OCI-LY7 (cell line): ENCODE results near the gene SPOCK1. TPM values are rescaled to one million over a fixed set of nuclear protein-coding genes. Genes with fewer than 3 reads are reported as not detected.

Experiments
- BruUV-seq: library from RNA; stranded (reverse); fragments of 400-500 nt; replicated peaks from 2 replicates; lab custom pipeline; 2021; lab: Mats Ljungman, UMichigan
- CTCF ChIA-PET: fragments of 300-600 bp; sonication (Branson Sonifier 250); formaldehyde crosslinking; loops from one replicate; lab custom pipeline; 2022; ENCODE audit warnings: antibody characterized with exemption; ENCODE audit not compliant: unreplicated experiment; lab: Charles Lee
- POLR2A ChIA-PET: fragments of 300-600 bp; sonication (Branson Sonifier 250); formaldehyde crosslinking; loops from one replicate; lab custom pipeline; 2022; ENCODE audit warnings: antibody characterized with exemption; lab: Charles Lee
- DNase-seq: peaks from one replicate; pipeline ENCODE4 v3.0.0-alpha.2; 2015; ENCODE audit warnings: low spot score
- H2AFZ ChIP-seq: fragments of 200-600 bp; sonication (generic), shearing (Covaris generic); 2 replicates; pipeline ENCODE4 v1.6.1; 2014; ENCODE audit warnings: mild to moderate bottlenecking, antibody characterized with exemption, low read length, moderate library complexity
- H3K27ac ChIP-seq: fragments of 200-600 bp; sonication (generic); 2 replicates; pipeline ENCODE4 v1.5.1; 2014; ENCODE audit warnings: mixed run types, low read depth, mild to moderate bottlenecking, moderate library complexity, low read length, inconsistent platforms; ENCODE audit not compliant: poor library complexity, severe bottlenecking
- H3K36me3 ChIP-seq: fragments of 200-600 bp; sonication (generic); 2 replicates; pipeline ENCODE4 v1.6.1; 2014; ENCODE audit warnings: mild to moderate bottlenecking, antibody characterized with exemption, low read length, moderate library complexity, mixed read lengths; ENCODE audit not compliant: insufficient read depth
- H3K4me1 ChIP-seq: fragments of 200-600 bp; sonication (generic); 2 replicates; pipeline ENCODE4 v1.5.1; 2014; ENCODE audit warnings: mild to moderate bottlenecking, low read length; ENCODE audit not compliant: insufficient read depth, poor library complexity, severe bottlenecking
- H3K4me2 ChIP-seq: fragments of 200-600 bp; sonication (generic); 2 replicates; pipeline ENCODE4 v1.6.1; 2014; ENCODE audit warnings: mild to moderate bottlenecking, low read length
- H3K4me3 ChIP-seq: fragments of 200-600 bp; sonication (generic); 2 replicates; pipeline ENCODE4 v1.5.1; 2014; ENCODE audit warnings: mild to moderate bottlenecking, low read depth, low read length; ENCODE audit not compliant: poor library complexity, severe bottlenecking
- H3K79me2 ChIP-seq: fragments of 200-600 bp; sonication (generic); 2 replicates; pipeline ENCODE4 v1.6.1; 2016; ENCODE audit warnings: low read depth, mild to moderate bottlenecking, low read length, moderate library complexity, mixed read lengths; ENCODE audit not compliant: insufficient read depth
- H3K9me2 ChIP-seq: fragments of 200-600 bp; sonication (generic); 2 replicates; pipeline ENCODE4 v1.6.1; 2016; ENCODE audit warnings: mild to moderate bottlenecking, low read length, mixed read lengths; ENCODE audit not compliant: insufficient read depth
- H3K9me3 ChIP-seq: fragments of 200-600 bp; sonication (generic); 2 replicates; pipeline ENCODE4 v1.6.1; 2014; ENCODE audit warnings: mild to moderate bottlenecking, mixed run types, low read length, mixed read lengths
- H4K20me1 ChIP-seq: fragments of 200-600 bp; sonication (generic); 2 replicates; pipeline ENCODE4 v1.6.1; 2014; ENCODE audit warnings: mild to moderate bottlenecking, antibody characterized with exemption, low read length, moderate library complexity, mixed read lengths; ENCODE audit not compliant: insufficient read depth
- EZH2phosphoT487 ChIP-seq: fragments of 200-600 bp; sonication (generic); IDR thresholded peaks from 2 replicates; pipeline ENCODE4 v1.6.1; 2018; ENCODE audit warnings: low read depth, borderline replicate concordance, mild to moderate bottlenecking, mixed run types, antibody characterized with exemption, low read length, moderate library complexity, mixed read lengths
- intact Hi-C: fragments of 100-400 bp; cut with micrococcal nuclease; formaldehyde crosslinking; loops from one replicate; pipeline ENCODE4 v1.10.0; 2022; ENCODE audit not compliant: unreplicated experiment
- total RNA-seq, 2 experiments: library from RNA; depleted of rRNA in 1 of 2; stranded (reverse); fragments of >200 nt in 1 of 2; shearing (Covaris generic) in 1 of 2; gene quantifications; 2 replicates each; pipeline ENCODE4 v1.2.3, GENCODE V29; 2014 to 2022
- TF ChIP-seq, protein P1 (sequence below): fragments of 200-600 bp; sonication (generic); conservative IDR thresholded peaks from 2 replicates; pipeline ENCODE4 v1.5.1; 2014; ENCODE audit warnings: mild to moderate bottlenecking, antibody characterized with exemption, low read length, moderate library complexity, mixed read lengths

Gene SPOCK1
- total RNA-seq, 2 experiments from 2014 or later = 0.29 to 1.5 TPM

DNA sequence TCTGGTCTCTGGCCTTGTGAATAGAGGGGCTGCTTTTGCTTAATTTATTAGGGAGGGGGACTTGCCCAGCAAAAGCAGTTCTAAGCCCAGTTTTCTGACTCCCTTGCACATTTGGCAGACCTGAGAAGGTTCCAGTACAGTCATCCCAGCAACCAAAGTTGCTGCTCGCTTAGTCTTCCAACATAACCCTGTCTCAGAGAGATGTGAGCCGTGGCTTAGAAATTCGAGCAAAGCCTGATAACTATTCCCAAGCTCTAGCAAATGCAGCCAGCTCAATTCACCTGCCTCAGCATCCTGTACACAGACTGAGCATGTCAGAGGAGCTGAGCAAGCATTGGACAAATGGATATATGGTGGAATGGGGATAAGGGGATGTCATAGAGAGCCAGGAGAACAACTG lies 401.9 kb downstream of the SPOCK1 start:
- no peak overlapping the region for H2AFZ ChIP-seq
- H3K9me3 ChIP-seq = no peaks in the 10 kb centered on the region
- H3K4me1 ChIP-seq = no peaks in the 10 kb centered on the region
- no peaks in the 10 kb centered on the region for H4K20me1 ChIP-seq
- intact Hi-C loops = no loop called here
- TF ChIP-seq, protein P1, sequence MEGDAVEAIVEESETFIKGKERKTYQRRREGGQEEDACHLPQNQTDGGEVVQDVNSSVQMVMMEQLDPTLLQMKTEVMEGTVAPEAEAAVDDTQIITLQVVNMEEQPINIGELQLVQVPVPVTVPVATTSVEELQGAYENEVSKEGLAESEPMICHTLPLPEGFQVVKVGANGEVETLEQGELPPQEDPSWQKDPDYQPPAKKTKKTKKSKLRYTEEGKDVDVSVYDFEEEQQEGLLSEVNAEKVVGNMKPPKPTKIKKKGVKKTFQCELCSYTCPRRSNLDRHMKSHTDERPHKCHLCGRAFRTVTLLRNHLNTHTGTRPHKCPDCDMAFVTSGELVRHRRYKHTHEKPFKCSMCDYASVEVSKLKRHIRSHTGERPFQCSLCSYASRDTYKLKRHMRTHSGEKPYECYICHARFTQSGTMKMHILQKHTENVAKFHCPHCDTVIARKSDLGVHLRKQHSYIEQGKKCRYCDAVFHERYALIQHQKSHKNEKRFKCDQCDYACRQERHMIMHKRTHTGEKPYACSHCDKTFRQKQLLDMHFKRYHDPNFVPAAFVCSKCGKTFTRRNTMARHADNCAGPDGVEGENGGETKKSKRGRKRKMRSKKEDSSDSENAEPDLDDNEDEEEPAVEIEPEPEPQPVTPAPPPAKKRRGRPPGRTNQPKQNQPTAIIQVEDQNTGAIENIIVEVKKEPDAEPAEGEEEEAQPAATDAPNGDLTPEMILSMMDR = no peak
- no peak for TF ChIP-seq EZH2phosphoT487
- POLR2A ChIA-PET = interaction anchor here (0.8 kb wide), 1 partner anchor 15 kb away, joined by 3 read pairs; no protein-coding TSS in a partner anchor
- no peaks in the 10 kb centered on the region for H3K9me2 ChIP-seq
- no peak for DNase-seq
- no peaks in the 10 kb centered on the region for H3K79me2 ChIP-seq
- CTCF ChIA-PET = no interaction called here
- no peak overlapping the region for H3K27ac ChIP-seq
- BruUV-seq = no TSS peak
- H3K4me2 ChIP-seq = no peak overlapping the region
- no peak overlapping the region for H3K4me3 ChIP-seq
- H3K36me3 ChIP-seq = no peaks in the 10 kb centered on the region

DNA sequence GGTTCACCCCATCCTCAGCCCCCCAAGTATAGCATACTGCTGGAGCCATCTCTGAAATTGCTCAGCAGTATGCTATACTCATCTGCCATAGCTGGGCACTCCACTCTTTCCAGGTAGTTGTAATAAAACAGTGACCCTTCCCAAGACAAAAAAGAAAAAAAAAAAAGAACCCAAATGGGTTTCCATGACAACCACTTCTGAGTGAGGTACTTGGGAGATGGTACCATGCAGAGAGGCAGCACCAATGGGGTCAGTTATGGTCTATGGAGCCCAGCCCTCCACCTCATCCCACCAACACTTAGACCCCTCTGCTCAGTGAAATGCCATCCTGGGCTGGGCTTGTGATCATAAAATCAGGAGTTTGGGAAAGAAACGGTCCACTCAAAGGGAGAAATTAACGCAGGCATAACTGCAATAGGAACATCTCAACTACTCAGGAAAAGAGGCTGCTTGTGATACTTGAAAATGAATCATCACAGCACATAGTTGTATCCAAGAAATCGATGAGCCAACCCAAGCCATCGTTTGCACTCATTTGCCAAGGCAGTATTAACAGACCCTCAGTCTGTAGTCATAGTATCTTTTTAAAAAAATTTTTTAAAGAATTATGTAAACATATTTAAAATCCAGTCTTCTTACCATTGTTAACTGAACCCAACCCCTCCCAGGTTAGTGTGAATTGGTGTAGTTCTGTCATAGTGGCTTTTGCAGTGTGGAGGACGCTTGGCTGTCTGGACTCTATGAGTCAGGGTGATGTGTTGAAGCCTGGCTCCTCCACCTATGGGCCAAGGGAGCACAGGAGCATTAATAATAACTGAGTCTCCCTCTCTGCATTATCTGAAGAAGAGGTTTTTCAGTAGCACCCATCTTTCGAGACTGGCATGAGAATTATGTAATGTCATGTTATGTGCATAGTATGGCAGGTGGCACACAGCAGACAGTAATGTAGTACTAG lies 402.7 kb downstream of the SPOCK1 start:
- Histone ChIP-seq H4K20me1 (no peaks in the 10 kb centered on the region), H3K79me2 (no peaks in the 10 kb centered on the region), H3K27ac (no peak overlapping the region), H3K9me3 (no peaks in the 10 kb centered on the region), H2AFZ (no peak overlapping the region), H3K9me2 (no peaks in the 10 kb centered on the region), H3K4me1 (no peaks in the 10 kb centered on the region), H3K36me3 (no peaks in the 10 kb centered on the region), H3K4me3 (no peak overlapping the region), H3K4me2 (no peak overlapping the region)
- ChIA-PET POLR2A (interaction anchor here (0.5 to 0.8 kb wide), 5 partner anchors 14 to 729 kb away, joined by 3 read pairs; no protein-coding TSS in a partner anchor), CTCF (no interaction called here)
- TF ChIP-seq EZH2phosphoT487 = no peak
- TF ChIP-seq, protein P1 = no peak
- no peak for DNase-seq
- intact Hi-C loops = no loop called here
- BruUV-seq = no TSS peak

DNA sequence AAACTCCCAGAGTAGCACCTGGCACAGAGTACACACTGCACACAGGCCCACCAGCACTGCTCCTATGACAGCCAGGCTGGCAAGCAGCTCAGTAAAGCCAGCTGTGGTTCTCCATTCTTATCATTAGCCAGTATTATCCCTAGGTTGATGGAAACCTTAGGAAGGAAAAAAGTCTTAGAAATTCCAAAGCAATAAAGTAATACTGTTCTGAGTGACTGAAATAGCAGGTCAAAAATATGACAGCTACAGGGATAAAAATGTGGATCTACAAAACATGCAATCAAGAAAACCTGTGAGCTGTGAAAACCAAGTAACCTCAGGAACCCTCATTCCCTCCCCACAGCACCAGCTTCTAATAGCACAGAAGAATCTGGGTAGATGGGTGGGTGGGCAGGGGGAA lies 403.5 kb downstream of the SPOCK1 start:
- no peak for TF ChIP-seq EZH2phosphoT487
- TF ChIP-seq, protein P1 = no peak
- CTCF ChIA-PET = no interaction called here
- Histone ChIP-seq H2AFZ (no peak overlapping the region), H3K79me2 (no peaks in the 10 kb centered on the region), H3K4me2 (no peak overlapping the region), H3K9me2 (no peaks in the 10 kb centered on the region), H3K4me1 (no peaks in the 10 kb centered on the region), H4K20me1 (no peaks in the 10 kb centered on the region), H3K27ac (no peak overlapping the region), H3K36me3 (no peaks in the 10 kb centered on the region), H3K4me3 (no peak overlapping the region), H3K9me3 (no peaks in the 10 kb centered on the region)
- BruUV-seq = no TSS peak
- intact Hi-C loops = no loop called here
- POLR2A ChIA-PET = interaction anchor here (0.5 to 0.7 kb wide), 4 partner anchors 48 to 728 kb away, joined by 3 read pairs; no protein-coding TSS in a partner anchor
- no peak for DNase-seq
